GM18520 (cell line): ENCODE measurements around the gene ECSIT.
"Not testable (repeated sequence)": the region's sequence is repeated elsewhere in the genome, so short reads cannot be mapped to it uniquely, and the experiment has no call there.

ENCODE experiments used
- ATAC-seq: cut with Tn5 transposase; IDR thresholded peaks from one replicate; pipeline ENCODE4 v1.9.1; 2021; ENCODE audit not compliant: unreplicated experiment

ECSIT gene, protein sequence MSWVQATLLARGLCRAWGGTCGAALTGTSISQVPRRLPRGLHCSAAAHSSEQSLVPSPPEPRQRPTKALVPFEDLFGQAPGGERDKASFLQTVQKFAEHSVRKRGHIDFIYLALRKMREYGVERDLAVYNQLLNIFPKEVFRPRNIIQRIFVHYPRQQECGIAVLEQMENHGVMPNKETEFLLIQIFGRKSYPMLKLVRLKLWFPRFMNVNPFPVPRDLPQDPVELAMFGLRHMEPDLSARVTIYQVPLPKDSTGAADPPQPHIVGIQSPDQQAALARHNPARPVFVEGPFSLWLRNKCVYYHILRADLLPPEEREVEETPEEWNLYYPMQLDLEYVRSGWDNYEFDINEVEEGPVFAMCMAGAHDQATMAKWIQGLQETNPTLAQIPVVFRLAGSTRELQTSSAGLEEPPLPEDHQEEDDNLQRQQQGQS

DNA sequence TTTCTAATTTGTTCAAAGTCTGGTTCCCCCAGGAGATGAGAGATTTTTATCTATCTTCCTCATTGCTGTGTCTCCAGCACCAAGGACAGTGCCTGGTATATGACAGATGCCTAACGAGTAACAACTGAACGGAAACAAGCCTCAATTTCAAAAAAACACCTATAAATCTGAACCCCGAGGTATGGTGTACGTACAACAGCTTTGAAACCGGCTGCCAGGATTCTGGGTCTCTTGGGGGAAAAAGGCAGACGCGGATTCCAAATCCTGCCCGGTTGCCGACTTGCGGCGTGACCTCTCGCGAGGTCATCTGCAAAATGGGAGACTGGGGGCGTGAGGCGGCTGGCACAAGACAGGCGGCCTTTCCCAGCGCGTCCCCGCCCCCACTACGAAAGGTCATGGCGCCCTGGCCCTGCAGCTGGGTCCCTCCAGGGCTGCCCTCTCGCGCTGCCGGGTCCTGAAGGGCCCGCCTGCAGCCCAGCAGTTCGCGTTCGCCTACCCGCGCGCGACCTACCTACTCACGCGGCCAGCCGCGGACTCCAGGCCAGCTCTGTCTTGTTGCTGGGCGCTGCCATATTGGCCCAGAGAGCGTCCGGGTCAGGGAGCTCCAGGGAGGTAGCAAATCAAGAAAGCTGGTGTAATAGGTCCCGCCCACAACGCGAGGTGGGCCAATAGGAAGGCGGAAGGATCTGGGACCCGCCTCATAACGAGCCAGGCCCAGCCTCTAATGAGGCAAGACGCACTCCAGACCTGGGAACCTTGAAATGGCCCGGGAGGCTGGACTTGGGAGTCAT is at the start of gene ECSIT:
Gene ECSIT (minus strand): TSS at position 584 of the 791 bp plus-strand sequence. CDS start 9,964 bp downstream, outside the sequence.
- ATAC-seq, result peak; percentile 98

DNA sequence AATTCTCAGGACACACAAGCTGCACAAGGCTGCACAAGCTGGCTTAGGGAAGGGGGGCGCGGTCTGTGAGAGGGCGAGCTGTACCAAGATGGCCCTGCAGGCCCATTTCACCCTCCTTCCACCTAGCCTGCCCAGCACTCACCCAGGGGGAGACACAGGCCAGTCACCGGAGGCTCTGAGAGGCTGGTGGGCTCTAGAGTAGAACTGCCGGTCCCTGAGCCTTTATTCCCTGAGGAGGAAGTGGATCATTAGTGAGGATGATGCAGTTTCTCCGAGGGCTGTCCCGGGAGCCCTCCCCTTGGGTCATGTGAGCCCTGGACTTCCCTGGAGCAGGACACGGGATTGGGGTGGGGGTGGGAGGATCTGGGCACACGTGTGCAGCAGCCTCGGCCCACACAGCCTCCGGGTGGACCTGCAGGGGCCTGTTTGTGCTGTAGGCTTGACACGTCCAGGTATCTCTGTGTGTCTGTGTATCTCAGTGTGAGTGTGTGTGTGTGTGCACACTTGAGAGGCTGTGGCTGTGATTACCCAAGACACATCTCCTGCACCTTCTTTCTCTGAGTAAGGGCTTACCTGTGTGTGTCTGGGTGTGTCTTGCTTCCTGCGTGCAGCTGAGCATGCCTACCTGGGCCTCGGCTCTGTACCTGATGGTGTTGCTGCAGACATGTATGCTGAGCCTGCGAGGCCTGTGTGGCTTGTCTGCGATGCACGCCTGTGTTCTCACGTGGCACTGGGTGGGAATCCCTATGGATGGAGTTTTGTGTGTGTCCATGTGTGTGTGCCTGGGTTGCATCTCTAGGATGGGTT is 48.7 kb upstream of the ECSIT start, which contains the start of gene ACP5:
Gene ACP5 (minus strand): TSS at position 195 of the 807 bp plus-strand sequence. CDS start 328 bp downstream, outside the sequence.
- no peak for ATAC-seq

DNA sequence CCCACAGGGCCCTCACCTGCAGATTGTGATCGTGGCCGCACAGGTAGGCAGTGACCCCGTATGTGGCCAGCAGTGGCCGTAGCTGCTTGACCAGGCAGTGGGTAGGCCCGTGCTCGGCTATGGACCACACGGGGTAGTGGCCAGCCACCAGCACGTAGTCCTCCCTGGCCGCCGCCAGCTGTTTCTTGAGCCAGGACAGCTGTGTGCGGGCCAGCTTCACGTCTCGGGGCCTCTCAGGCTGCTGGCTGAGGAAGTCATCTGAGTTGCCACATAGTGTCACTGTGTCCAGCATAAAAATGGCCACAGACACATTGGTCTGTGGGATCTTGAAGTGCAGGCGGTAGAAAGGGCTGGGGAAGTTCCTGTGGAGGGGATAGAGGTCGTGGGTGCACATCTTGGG is 47.3 kb upstream of the ECSIT start:
- ATAC-seq, result no peak

DNA sequence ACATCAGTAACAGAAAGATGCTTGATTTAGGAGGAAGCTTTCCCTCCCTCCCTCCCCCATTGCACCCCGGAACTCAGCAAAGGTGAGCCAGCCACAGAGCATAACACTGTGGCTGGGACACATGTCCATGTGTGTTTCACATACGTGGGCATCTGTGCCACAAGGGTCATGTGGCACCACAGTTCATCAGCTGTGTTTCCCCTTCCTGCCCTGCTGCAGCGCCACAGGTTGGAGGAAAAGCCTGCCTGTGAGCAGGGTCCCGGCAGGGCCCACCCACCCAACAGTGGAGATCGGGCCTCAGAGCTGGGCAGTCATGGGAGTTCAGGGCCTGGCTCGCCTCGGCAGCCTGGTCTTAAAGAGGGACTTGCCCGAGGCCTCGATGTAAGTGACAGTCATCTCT is 45.8 kb upstream of the ECSIT start:
- ATAC-seq, result peak; percentile 34

DNA sequence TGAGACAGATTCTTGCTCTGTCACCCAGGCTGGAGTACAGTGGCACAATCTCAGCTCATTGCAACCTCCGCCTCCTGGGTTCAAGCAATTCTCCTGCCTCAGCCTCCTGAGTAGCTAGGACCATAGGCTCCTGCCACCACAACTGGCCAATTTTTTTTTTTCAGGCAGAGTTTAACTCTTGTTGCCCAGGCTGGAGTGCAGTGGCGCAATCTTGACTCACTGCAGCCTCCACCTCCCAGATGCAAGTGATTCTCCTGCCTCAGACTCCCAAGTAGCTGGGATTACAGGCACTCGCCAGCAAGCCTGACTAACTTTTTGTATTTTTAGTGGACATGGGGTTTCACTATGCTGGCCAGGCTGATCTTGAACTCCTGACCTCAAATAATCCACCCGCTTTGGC is 44.8 kb upstream of the ECSIT start:
- ATAC-seq, result not testable (repeated sequence)

DNA sequence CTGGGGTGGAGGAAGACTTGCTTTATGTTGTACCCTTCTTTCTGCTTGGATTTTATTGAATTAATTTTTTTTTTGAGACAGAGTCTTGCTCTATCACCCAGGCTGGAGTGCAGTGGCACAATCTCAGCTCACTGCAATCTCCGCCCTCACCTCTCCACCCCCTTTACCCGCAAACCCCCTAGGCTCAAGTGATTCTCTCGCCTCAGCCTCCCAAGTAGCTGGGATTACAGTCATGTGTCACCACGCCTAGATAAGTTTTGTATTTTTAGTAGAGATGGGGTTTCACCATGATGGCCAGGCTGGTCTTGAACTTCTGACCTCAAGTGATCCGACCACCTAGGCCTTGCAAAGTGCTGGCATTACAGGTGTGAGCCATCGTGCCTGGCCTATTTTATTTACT is 44.4 kb upstream of the ECSIT start:
- not testable (repeated sequence) for ATAC-seq

DNA sequence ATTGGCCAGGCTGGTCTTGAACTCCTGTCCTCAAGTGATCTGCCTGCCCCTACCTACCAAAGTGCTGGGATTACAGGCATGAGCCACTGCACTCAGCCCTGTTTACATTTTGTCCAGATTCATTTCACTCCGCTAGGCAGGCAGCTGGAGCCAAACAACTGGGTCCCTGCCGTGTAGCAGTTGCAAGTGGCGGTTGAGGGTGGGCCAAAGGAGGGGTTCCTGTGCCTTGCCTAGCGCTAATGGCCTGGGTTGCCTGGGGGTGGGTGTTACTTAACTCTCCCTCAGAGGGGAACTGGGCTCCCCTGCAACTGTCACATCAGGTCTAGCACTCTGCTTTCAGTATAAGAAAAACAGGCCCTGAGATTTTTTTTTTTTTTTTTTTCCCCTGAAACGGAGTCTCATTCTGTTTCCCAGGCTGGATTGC is 41.1 kb upstream of the ECSIT start:
- ATAC-seq, result no peak

DNA sequence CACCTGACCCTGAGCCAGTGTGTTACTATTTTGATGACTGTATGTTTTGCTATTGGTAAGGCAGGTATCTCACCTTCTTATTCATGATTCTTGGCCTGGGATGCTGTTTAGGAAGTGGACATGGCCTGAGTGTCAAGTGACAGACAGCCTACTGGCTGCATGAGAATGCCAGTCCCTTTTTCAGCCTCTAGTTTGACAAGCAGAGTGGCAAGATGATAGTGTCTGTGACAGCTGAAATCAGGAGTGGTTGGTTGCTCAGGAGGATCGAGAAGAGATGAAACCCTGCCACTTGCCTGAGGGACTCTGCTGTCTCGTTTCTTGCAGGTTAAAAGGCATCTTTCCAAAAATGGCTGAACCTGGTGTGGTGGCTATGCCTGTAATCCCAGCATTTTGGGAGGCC is 37.2 kb upstream of the ECSIT start:
- ATAC-seq, result no peak

DNA sequence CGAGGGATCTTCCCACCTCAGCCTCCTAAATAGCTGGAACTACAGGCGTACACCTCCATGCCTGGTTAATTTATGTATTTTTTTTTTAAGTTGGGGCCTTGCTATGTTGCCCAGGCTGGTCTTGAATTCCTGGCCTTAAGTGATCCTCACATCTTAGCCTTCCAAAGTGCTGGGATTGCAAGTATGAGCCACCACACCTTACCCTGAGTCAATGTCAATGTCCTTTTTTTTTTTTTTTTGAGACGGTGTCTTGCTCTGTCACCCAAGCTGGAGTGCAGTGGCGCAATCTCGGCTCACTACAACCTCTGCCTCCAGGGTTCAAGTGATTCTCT is 36.7 kb upstream of the ECSIT start:
- not testable (repeated sequence) for ATAC-seq

DNA sequence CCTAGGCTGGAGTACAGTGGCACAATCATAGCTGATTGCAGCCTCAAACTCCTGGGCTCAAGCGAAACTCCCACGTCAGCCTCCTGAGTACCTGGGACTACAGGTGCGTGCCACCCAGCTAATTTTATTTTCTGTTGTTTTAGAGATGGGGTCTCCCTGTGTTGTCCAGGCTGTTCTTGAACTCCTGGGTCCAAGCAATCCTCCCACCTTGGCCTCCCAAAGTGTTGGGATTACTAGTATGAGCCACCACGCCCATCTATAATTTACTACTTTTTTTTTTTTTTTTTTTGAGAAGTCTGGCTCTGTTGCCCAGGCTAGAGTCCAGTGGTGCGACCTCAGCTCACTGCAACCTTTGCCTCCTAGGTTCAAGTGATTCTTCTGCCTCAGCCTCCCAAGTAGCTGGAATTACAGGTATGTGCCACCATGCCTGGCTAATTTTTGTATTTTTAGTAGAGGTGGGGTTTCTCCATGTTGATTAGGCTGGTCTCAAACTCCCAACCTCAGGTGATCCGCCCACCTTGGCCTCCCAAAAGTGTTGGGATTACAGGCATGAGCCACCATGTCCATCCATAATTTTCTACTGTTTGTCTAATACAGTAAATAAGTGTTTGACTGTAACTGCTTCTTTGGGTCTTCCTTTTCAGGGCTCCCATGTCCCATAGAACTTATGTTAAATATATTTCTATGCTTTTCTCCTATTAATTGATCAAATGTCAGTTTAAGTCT is 35.3 kb upstream of the ECSIT start:
- ATAC-seq, result not testable (repeated sequence)

DNA sequence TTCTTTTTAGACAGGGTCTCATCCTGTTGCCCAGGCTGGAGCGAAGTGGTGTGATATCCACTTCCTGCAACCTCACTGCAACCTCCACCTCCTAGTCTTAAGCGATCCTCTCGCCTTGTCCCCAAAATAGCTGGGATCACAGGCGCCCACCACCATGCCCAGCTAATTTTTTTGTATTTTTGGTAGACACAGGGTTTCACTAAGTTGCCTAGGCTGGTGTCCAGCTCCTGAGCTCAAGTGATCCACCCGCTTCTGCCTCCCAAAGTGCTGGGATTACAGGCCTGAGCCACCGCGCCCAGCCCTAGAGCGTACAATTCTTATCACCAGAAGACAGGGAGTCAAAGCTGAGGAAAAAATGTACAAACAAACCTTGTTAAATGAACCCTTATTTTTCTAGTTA is 34.6 kb upstream of the ECSIT start:
- ATAC-seq, result no peak

DNA sequence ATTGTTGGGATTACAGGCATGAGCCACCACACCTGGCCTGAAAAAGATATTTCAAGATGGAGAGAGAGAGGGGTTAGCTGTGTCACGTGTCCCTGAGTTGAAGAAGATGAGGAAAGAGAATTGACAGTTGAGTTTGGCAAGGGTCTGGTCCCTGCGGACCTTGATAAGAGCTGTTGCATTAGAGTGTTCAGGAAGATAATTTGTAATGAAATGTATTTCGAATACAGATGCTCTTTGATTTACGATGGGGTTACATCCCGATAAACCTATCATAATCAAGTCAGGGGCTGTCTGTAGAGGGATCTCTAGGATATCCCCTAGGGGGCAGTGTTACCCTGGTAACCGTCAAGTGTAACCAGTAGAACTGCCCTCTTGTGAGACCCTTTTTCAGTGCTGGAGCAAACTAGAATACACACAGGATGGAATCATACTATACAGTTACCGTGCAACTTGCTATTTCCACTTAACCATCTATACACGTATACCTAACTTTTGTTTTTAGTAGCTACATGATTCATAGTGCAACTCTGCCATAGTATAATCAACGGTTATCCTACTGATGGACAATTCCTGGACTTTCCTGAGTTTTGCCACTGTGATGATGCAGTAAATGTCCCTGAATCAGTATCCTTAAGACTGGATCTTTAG is 31.6 kb upstream of the ECSIT start:
- ATAC-seq, result peak; percentile 34

DNA sequence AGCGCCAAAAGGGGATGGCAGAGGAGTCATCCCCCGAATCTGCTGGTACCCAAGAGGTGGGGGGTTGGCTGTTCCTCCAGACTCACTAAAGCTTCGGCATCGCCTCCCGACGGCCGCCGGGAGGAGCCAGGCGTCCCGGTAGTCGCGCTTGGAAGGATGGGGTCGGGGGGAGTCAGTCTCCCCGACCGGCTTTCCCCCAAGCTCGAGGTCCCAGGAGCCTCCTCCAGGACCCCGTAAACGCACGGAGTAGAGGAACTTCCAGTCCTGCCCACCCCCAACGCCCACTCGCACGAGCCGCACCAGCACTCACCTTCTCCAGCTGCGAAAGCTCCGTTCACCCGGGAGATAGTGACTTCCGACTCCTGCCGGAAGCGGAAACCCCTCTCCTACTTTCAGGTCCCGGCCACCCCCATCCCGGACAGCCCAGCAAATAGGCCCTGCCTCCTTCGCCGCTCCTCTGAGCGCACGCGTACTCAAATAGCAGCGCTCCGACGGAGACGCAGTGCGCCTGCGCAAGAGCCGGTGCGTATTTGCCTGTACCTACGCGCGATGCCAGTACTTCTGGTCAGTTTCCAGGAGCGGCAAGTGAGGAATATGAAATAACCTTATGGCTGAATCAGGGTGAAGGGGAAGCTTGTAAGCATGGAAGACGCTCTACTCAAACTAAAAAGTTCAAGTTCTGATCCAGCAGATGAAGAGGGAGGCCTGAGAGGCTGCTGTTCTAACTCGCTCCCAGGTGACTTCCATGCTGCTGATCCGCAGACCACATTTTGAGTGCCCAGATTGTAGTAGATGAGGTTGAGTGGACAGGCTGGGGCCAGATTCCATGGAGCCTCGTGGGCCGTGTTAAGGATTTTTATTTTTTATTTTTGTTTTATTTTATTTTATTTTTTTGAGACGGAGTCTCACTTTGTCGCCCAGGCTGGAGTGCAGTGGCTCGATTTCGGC is 30.2 kb upstream of the ECSIT start, which contains the start of gene ELOF1:
Gene ELOF1 (minus strand): TSS at position 350 of the 948 bp plus-strand sequence. CDS start 4,883 bp downstream, outside the sequence.
- ATAC-seq, result peak; percentile 85

DNA sequence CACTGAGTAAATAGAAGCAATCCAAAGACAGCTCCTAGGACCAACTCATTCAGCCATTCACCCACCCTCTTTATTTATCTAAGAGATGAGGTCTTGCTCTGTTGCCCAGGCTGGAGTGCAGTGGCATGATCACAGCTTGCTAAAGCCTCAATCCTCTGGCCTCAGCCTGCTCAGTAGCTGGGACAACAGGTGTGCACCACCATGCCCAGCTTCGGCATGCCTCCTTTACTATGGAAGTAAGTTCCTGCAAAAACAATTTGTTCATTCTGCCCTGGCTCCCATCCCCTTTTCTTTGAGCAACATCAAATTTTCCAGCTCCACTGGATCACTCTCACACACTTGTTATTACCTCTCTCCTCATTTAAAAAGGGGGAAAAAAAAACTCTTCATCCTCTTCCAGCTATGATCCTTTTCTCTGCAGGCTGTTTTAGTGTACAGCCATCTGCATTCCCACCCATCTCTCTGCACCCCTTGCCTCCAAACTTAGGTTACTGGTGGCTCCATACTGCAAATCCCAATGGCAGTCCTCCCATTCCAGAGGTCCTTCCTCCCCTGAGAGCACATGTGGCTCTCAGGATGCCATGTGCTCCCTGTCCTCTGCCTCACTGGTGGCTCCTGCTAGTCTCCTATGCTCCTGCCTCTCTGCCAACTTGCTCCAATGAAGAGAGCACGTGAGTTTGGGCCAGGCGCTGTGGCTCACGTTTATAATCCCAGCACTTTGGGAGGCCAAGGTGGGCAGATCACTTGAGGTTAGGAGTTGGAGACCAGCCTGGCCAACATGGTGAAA is 27.9 kb upstream of the ECSIT start:
- no peak for ATAC-seq

DNA sequence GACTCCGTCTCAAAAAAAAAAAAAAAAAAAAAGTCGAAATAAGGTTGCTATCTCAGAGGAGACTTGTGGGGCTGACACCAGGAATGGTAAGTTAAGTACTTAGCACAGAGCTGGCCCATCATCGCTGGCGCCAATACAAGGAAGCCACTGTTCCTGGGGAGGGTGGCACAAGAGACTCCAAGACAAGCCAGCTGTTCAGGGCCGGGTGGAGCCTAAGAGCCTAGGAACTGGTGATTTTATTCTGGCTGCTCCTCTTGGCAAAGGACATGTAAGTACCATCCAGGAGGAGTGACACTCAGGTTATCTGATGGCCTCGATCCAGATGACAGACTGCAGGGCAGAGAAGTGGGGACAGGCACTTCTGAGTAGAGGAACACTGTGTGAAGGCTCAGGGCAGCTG is 26.3 kb upstream of the ECSIT start:
- ATAC-seq, result no peak

DNA sequence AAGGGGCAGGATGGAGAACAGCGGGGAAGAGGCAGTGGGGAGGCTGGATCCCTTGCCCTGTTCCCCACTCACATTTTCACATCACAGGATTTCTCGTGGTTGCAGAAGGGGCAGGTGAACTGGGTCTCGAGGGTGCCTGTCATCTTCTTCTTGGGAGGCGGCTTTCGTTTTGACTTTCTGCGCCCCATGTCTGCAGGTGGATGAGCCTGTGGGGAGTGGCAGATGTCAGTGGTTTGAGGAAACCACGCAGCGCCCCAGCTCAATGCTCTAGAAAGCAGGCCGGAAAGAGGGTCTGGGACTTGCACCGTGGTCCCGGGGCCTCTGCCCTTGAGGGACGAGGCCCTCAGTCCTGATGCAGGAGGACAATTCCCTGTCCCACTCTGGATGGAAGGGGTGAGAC is 25.2 kb upstream of the ECSIT start:
- no peak for ATAC-seq

DNA sequence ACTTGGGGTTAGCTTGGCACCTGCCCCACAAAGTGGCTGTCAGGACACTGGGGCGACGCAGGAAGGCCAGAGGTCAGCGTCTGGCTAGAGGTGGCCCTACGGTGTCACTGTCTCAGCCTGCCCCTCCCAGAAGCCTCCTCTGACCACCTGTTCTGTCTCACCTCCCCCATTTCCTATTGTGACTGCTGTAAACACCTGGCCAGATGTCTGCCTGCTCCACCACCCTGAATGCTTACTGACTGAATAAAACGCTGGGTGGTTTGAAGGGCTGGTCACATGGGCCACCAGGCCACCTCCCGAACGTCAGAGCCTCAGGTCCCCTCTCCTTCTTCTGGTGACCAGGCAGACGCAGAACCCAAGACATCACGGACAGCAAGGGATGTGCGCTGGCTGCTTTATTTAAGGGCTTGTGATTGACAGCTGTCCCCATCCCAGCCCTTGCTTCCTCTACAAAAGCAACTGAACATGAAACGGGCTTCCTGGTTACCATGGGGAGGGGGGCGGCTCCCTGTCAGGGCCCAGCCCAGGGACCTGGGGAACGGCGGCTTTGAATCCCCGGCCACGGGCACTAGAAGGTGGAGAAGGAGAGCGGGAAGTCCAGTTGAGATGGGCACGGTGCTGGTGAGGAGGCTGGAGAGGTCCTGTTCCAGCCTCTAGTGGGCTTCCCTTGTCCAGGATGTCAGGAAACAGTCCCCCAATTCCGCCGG is 23.9 kb upstream of the ECSIT start:
- no peak for ATAC-seq
